Measurements from ENCODE around the gene CGB1. TPM values are rescaled to one million over a fixed set of nuclear protein-coding genes. Genes with fewer than 3 reads are reported as not detected.
A peak's percentile ranks its signal among the peaks of the same experiment; 100 is the strongest.
"Not testable (repeated sequence)": the region's sequence is repeated elsewhere in the genome, so short reads cannot be mapped to it uniquely, and the experiment has no call there.

CGB1 gene
- not detected for total RNA-seq

DNA sequence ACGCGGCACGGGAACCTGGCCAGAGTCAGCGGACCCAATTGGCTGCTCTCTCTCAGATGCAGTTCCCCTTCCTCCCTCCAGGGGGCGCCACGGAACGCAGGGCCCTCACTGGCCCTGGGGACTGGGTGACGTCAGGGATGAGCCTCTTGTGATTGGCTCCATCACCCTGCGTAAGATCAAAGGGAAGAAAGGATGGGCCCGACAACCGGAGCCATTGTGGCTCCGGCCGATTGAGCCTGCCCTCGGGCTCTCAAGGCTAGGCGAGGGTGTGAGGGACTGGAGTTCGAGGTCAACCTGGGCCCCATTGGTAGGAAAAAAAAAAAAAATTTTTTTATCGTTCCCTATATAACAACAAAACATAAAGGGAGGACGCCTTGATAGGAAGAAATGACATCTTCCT lies at the start of gene CGB1:
TSS of gene CGB1 (minus strand) at position 81 of the 400 bp plus-strand sequence. CDS start 184 bp downstream, outside the sequence.
- DNase-seq (ENCODE audit: low spot score): not testable (repeated sequence)

DNA sequence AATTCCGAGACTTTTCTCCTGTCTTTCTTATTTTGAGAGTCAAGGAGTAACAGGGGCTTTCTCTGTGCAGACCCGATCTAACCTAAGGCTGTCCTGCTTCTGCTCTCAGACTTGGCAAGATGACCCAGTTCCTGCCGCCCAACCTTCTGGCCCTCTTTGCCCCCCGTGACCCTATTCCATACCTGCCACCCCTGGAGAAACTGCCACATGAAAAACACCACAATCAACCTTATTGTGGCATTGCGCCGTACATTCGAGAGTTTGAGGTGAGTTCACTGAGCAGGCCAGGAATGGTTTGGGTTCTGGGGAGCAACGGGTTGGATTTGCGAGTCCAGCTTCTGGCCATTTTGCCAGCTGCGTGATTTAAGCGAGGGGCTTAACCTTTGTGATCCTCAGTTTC lies 49.6 kb upstream of the CGB1 start:
- DNase-seq (ENCODE audit: low spot score): no peak

DNA sequence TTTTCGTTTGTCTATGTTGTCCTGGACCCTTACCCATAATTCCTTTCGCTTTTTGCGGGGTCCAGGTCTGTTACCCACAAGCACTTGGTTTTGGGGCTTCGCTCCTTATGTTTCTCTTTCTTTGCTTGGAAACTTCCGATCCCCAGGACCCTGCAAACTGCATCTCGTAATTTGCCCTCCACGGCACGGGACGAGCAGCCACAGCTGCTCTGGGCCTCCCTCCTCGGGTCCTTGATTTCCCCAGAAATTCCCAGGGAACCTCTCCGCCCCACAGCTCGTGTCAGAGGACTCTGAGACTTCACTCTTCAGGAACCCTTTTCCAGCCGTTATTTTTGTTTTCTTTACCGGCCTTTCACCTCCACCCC lies 49.2 kb upstream of the CGB1 start:
- no peak for DNase-seq (ENCODE audit: low spot score)

DNA sequence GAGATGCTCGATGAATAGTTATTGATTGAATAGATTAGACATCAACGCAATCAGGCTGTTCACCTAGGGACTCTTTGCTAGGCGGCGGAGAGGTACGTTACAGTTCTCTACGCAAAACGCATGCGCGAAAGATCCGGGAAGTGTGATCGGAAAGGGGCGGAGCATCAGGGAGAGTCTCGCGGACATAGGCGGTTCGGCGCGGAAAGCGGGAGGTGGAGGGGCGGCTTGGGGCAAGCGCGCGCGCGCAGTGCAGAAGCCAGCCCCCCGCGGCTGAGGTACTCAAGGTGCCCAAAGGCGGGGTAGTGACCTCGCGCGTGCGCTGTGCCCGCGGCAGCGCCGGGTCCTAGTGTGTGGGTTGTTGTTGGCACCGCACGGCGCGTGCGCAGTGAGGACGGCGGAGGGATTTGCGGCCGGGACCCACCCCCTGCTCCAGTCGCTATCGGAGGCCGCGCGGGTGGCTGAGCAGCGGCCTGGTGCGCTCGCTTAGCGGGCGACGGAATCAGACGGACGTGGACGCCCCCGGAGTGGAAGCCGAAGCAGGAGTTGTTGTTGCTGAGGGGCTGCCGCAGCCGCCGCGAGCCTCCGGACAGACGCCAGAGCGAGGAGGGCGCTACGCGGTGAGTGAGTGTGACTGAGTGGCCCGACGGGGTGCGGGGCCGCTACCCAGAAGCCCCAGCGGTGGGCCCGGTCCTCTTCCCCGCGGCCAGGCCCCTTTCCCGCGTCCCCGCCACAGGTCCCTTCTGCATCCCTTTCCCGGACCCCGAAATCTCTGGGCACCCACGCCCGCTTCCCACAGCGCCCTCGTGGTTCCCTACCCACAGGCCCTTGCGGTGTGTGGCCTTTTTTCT lies 48.5 kb upstream of the CGB1 start, which contains the start of gene SNRNP70:
TSS of gene SNRNP70 (plus strand) at position 432 of the 848 bp plus-strand sequence. CDS start 964 bp downstream, outside the sequence.
- DNase-seq (ENCODE audit: low spot score): peak; percentile 100

DNA sequence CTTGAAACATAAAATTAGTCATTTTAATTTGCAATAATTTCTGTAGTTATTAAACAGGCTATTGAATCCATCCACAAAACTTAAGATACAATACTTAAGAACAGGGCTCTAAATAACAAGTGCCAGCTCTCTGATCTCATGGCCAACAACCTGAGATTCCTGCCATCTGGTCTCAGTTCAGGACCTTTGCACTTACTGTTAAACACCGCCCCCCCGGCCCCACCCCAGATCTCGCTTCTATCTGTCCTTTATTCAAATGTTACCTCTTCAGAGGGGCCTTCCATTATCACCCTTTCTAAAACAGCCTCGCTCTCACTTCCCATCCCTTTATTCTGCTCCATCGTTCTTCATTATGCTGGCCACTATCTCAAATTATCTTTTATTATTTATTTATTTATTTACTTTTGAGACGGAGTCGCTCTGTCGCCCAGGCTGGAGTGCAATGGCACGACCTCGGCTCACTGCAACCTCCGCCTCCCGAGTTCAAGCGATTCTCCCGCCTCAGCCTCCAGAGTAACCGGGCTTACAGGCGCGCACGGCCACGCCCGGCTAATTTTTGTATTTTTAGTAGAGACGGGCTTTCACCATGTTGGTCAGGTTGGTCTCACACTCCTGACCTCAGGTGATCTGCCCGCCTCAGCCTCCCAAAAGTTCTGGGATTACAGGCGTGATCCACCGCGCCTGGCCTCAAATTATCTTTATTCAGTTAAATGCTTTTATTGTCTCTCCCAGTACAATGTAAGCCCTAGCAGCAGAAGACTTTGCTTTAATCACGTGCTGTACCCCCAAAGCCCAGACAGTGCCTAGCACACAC lies 47.7 kb upstream of the CGB1 start:
- no peak for DNase-seq (ENCODE audit: low spot score)

DNA sequence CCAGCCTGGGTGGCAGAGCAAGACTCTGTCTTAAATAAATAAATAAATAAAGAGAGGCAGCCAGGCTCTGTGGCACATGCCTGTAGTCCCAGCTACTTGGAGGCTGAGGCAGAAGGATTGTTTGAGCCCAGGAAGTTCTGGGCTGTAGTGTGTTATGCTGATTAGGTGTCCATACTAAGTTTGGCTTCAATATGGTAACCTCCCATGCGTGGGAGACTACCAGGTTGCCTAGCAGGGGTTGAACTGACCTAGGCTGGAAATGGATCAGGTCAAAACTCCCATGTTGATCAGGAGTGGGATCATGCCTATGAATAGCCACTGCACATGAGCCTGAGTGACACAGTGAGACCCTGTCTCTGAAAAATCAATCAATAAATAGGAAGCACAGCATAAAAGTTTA lies 44.6 kb upstream of the CGB1 start:
- no peak for DNase-seq (ENCODE audit: low spot score)

DNA sequence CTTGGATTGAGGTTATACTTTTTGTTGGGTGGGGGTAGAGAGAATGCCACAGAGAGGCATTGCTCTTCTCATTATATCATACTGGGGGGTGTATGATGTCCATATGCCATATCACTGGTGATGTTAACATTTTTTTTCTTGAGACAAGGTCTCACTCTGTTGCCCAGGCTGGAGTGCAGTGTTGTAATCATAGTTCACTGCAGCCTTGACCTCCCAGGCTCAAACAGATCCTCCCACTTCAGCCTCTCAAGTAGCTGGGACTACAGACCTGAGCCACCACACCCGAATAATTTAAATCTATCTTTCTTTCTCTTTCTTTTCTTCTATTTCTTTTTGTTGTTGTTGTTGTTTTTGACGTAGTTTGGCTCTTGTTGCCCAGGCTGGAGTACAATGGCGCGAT lies 43.7 kb upstream of the CGB1 start:
- DNase-seq (ENCODE audit: low spot score): no peak

DNA sequence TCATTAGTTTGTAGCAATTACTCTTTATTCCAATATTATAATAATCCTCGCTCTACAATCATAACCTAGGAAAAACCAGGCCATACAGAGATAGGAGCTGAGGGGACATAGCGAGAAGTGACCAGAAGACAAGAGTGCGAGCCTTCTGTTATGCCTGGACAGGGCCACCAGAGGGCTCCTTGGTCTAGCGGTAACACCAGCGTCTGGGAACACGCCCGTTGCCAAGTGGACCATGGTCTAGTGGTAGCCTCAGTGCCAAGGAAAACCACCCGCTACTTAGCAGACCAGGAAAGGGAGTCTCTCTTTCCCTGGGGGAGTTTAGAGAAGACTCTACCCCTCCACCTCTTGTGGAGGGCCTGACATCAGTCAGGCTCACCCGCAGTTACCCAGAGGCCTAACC lies 38.2 kb upstream of the CGB1 start:
- DNase-seq (ENCODE audit: low spot score): peak; percentile 73

DNA sequence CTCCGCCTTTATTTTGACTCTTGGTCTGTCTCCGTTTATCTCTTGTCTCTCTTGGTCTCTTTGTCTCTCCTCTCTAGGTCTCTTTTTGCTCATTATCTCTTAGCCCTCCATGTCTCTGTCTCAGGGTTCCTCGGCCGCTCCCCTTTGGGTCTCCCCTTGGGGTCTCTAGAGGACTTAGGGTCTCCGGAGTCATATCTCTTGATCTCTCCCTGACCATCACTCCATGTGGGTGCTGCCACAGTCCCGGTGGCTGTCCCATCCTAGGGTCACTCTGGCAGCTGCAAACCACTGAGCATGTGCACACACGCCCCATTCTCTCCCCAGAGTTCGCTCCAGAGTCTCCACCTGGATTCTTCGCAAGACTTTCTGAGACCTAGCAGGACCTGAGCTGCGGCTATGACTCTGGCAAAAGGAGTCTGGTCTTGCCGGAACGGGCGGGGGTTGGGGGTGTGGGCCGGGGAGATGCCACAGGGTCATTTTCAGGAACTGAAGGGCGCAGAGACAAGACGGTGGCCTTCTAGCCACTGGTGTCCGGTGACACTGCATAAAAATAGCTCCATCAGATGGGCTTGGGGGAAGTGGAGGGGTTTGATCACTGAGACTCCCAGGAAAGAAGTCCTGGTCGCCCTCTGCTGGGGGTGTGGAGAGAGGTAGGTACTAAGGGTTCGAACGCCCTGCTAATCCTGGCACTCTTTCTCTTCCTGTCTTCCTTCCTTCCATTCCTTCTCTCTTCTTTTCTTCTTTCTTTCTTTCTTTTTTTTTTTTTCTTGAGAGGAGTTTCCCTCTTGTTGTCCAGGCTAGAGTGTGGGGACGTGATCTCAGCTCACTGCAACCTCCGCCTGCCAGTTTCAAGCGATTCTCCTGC lies 37.1 kb upstream of the CGB1 start:
- DNase-seq (ENCODE audit: low spot score): no peak

DNA sequence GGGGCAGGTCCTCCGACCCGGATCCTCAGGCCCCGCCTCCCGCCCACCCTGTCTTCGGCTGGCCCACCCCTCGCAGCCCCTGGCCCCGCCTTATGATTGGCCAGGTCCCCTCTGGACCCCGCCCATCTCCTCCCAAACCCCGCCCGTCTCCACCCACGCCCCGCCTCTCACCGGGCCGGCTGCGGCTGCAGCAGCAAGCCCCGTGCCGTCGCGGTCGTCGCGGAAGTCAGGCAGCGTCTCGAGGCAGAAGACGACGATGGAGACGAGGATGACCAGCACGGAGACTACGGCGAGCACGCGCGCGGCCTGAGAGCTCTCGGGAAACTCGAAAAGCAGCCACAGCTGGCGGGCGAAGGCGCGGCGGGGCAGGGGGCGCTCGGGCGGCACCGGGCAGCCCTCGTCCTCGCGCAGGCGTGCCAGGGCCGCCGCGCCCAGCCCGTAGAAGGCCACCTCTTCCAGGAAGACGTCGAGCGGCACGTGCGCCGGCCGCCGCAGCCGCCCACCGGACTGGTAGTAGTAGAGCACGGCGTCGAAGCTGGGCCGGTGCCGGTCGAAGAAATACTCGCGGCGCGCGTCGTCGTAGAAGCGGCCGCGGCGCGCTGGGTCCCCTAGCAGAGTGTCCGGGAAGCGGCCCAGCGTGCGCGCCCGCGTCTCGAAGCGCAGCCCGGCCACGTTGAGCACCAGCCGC lies 35.3 kb upstream of the CGB1 start:
- no peak for DNase-seq (ENCODE audit: low spot score)

DNA sequence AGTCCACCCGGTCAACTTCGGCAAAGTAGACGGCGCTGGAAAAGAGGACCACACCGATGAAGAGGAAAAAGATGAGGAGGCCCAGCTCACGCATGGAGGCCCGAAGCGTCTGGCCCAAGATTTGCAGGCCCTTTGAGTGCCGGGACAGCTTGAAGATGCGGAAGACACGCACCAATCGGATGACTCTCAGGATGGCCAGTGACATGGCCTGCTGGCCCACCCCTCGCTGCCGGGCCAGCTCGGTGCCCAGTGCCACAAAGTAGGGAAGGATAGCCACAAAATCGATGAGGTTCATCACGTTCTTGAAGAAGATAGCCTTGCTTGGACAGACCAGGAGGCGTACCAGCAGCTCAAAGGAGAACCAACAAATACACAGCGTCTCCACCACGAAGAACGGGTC lies 33.7 kb upstream of the CGB1 start:
- DNase-seq (ENCODE audit: low spot score): no peak

DNA sequence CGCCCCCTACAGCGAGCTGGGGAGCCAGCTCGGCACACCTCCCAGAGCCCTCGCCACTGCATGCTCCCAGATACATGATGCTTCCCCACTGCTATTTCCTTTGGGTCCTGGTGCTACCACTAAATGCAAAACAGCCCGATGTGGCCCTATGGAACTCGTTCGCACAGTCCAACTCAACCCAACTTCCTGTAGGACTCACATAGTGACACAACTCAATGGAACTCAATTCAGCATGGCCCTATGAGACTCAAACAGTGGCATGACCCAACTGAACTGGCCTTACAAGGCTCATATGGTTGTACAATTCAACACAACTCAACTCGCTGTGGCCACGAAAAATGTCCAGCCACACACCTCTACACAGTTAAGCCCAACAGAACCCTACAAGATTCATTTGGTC lies 32.3 kb upstream of the CGB1 start:
- no peak for DNase-seq (ENCODE audit: low spot score)

DNA sequence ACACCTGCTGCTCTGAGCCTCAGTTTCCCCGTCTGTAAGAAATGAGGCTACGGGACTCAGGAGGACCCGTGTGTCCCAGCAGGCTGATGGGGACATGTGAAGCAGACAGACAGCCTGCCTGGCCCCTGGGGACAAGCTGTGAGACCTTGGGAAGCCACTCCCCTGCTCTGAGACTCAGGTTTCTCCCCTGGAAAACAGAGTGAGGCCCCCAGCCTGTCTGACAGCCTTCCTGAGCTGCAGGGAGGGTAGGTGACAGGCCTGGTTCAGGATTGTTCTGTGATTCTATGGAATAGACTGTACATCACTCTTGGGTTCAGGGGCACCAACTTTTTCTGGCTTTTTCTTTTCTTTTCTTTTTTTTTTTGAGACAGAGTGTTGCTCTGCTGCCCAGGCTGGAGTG lies 30.9 kb upstream of the CGB1 start:
- no peak for DNase-seq (ENCODE audit: low spot score)

DNA sequence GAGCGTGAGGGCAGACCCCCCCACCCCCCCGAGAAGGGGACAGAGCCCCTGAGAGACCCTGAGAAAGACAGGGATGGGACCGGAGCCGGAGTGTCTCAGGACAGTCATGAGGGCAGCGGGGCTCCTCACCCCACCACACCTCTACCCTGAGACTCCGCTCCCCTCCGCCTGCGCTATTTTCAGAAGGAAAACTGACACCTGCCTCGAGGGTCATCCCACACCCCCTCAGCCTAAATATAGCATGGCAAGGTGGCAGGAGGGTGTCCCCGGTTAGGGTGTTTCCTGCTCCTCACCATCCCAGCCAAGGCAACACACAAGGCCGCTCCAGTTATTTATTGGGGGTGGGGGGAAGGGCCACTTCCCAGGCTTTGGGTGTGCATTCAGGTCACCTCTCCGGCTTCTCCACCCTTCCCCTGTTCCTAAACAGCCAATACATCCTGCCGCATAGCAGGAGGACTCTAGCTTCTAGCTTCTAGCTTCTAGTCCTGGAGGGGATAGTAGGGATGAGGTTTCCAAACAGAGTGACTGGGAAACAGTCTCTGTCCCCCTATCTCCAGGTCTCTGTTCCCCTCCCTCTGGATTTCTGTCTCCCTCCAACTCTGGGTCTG lies 29.3 kb upstream of the CGB1 start:
- DNase-seq (ENCODE audit: low spot score): no peak

DNA sequence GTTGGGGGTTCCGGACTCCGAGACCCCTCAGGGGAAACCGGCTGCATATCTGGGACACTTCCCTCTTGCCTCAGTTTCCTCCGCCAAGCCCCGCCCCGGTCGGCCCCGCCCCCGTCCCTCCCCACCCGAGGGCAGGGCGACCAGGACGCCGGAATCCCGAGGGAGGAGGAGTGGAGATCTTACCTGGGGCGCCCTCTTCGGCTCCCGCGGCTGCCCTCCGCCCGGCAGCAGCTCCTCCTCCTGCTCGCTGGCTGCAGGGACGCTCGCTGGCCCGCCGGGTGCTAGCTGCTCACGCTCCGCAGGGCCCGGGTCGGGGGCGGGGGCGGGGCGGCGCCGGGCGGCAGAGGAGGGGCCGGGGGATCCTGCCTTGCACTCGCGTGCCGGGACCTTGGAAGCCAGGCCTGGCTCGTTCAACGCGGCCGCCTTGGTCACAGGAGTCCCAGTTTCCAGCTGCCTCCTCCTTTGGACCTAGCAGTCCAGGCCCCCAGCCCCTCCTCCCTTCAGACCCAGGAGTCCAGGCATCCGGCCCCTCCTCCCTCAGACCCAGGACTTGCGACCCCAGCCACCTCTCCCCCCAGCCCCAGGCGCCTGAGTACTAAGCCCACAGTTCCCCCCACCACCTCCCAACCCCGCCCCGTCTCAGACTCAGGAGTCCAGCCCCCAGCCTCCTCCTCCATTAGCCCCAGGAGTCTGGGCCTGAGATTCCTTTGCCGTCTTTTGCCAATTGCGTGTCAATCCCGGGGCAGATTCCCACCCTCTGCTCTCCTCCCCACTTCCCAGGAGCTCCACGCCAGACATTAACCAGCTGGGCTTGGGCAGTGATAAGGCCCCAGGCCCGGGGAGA lies 28.3 kb upstream of the CGB1 start, which contains the start of gene NTF4:
TSS of gene NTF4 (minus strand) at position 51 of the 844 bp plus-strand sequence. CDS start 2,821 bp downstream, outside the sequence.
- no peak for DNase-seq (ENCODE audit: low spot score)

DNA sequence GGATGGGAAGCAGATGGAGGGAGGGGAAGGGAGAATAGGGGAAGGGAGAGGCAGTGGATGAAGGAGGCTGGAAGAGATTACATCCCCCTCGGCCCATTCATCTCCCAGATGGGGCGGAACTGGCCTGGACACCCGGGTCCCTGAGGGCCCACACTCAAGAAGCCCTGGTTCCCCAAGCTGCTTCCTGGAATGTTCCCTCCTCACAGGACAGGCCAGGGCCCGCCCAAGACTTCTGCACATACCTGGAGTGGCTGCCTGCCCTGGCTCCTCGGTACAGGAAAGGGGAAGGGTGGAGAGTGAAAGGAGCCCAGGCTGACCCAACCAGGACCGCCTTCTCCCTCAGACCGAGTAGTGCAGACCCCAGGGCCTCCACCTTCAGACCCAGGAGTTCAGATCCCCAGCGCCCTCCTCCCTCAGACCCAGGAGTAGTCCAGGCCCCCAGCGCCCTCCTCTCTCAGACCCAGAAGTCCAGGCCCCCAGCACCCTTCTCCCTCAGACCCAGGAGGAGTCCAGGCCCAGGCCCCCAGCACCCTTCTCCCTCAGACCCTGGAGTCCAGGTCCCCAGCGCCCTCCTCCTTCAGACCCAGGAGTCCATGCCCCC lies 27.4 kb upstream of the CGB1 start:
- no peak for DNase-seq (ENCODE audit: low spot score)

DNA sequence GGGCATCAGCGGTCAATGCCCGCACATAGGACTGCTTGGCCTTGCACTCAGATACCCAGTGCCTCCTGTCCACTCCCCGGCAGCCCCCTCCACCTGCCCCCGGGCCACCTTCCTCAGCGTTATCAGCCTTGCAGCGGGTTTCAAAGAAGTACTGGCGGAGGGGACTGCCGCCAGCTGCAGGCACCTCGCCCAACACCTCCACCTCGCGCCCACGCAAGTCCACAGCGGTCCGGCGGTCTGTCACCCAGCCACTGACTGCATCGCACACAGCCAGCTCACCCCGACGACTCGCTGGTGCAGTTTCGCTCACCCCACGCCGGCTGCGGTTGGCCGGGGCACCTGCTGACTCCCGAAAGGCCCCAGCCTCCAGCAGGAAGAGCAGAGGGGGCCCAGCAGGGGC lies 24.8 kb upstream of the CGB1 start:
- no peak for DNase-seq (ENCODE audit: low spot score)

DNA sequence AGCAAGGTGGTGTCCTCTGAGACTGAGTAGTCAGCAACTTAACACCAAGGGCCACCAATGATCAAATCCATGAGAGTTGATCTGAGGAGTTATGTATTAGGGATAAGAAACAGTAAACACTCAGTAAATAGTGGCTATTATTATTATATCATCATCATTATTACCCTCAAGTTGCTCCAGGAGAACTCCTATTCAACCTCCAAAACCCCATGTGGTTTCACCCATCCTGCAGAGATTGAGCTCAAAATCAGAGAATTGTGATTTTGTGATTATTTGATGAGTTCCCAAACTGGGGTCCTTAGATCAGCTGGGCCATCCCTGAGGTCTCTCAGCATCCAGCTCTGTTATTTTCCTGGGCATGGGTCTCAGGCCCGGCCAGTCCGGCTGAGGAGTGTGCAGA lies 24.3 kb upstream of the CGB1 start:
- no peak for DNase-seq (ENCODE audit: low spot score)

DNA sequence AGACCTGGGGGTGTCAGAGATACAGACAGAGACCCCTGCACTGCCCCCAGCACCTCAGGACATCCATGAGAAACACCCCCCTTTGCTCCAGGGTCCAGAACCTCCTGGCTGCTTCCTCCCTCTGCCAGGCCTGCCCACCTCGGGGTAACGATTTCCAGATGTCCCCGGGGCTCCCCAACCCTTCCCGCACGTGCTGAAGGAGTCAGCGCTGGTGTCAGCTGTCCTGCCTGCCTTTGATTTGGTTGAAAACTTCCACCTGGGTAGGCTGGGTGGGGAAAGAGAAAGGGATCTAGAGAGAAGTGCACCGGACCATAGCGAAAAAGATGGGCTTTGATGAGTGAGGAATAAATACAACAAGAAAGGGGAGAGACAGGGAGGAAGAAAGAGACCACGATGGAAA lies 22.4 kb upstream of the CGB1 start:
- DNase-seq (ENCODE audit: low spot score): no peak
